Panc1 (cell line): ENCODE measurements around the gene SYDE2. TPM values are rescaled to one million over a fixed set of nuclear protein-coding genes. Genes with fewer than 3 reads are reported as not detected.

ENCODE experiments used
- ATAC-seq: fragments of 200-7000 bp; cut with Tn5 transposase; 2 replicates; pipeline ENCODE4 v1.9.1; 2020; ENCODE audit warnings: mild to moderate bottlenecking, moderate library complexity
- BruUV-seq: library from RNA; stranded (reverse); fragments of 400-500 nt; replicated peaks from 2 replicates; lab custom pipeline; 2021; lab: Mats Ljungman, UMichigan
- CTCF ChIA-PET: fragments of 300-600 bp; sonication (Branson Sonifier 250); formaldehyde crosslinking; loops from one replicate; lab custom pipeline; 2022; ENCODE audit warnings: antibody characterized with exemption; lab: Charles Lee
- POLR2A ChIA-PET: fragments of 300-600 bp; sonication (Branson Sonifier 250); formaldehyde crosslinking; loops from one replicate; lab custom pipeline; 2022; ENCODE audit warnings: antibody characterized with exemption; lab: Charles Lee
- DNase-seq: peaks from one replicate; pipeline ENCODE4 v3.0.0-alpha.2; 2010; ENCODE audit warnings: low read depth, low spot score
- H3K27ac ChIP-seq: 2 replicates; pipeline ENCODE4 v1.5.1; 2011; ENCODE audit warnings: mild to moderate bottlenecking, low read length, inconsistent platforms
- H3K27me3 ChIP-seq: fragments of 200-500 bp; sonication (Bioruptor generic); 2 replicates; pipeline ENCODE4 v1.6.0; 2014; ENCODE audit warnings: low read length, inconsistent platforms; ENCODE audit not compliant: control insufficient read depth, insufficient read depth
- H3K36me3 ChIP-seq: fragments of 200-500 bp; sonication (Bioruptor generic); 2 replicates; pipeline ENCODE4 v1.5.1; 2014; ENCODE audit warnings: inconsistent platforms, mild to moderate bottlenecking, low read length, moderate library complexity; ENCODE audit not compliant: control insufficient read depth, insufficient read depth
- H3K4me1 ChIP-seq: 2 replicates; pipeline ENCODE4 v1.5.1; 2011; ENCODE audit warnings: inconsistent platforms, mild to moderate bottlenecking, low read length, moderate library complexity; ENCODE audit not compliant: control insufficient read depth, insufficient read depth
- H3K4me3 ChIP-seq, 2 experiments: 2 replicates each; pipeline ENCODE4 v1.5.1; 2011 to 2012; ENCODE audit warnings: low read depth in 2 of 2, low read length in 2 of 2, mild to moderate bottlenecking in 2 of 2, inconsistent platforms in 1 of 2, moderate library complexity in 1 of 2
- H3K9me3 ChIP-seq: fragments of 200-500 bp; sonication (Bioruptor generic); 2 replicates; pipeline ENCODE4 v1.5.1; 2014; ENCODE audit warnings: low read depth, mild to moderate bottlenecking, inconsistent platforms, low read length, moderate library complexity; ENCODE audit not compliant: control insufficient read depth, insufficient read depth
- CTCF ChIP-seq: fragments of 450-650 bp; IDR thresholded peaks from 2 replicates; pipeline ENCODE4 v1.5.1; 2017; ENCODE audit warnings: mild to moderate bottlenecking
- POLR2AphosphoS5 ChIP-seq: IDR thresholded peaks from 2 replicates; pipeline ENCODE4 v1.6.1; 2012; ENCODE audit warnings: mild to moderate bottlenecking, low read depth, low read length, moderate library complexity
- REST ChIP-seq, 2 experiments: IDR thresholded peaks; 2 replicates each; pipeline ENCODE4 v1.6.1; 2011 to 2012; ENCODE audit warnings: low read depth in 2 of 2, control low read depth in 1 of 2, low read length in 1 of 2, mild to moderate bottlenecking in 1 of 2, moderate library complexity in 1 of 2; ENCODE audit not compliant: insufficient read depth in 1 of 2
- SIN3A ChIP-seq: IDR thresholded peaks from 2 replicates; pipeline ENCODE4 v1.6.1; 2012; ENCODE audit warnings: low read depth, mild to moderate bottlenecking, low read length, moderate library complexity, borderline replicate concordance; ENCODE audit not compliant: insufficient read depth
- TCF7L2 ChIP-seq: IDR thresholded peaks from 2 replicates; pipeline ENCODE4 v1.6.1; 2011; ENCODE audit warnings: mild to moderate bottlenecking, low read depth, low read length, inconsistent platforms
- in situ Hi-C: cut with HindIII; loops from 2 replicates; pipeline ENCODE4 v1.10.0; 2016; ENCODE audit warnings: low sequenced_read_pairs, low pct_unique_long_range_greater_than_20kb
- intact Hi-C: fragments of 100-400 bp; cut with micrococcal nuclease; formaldehyde crosslinking; loops from one replicate; pipeline ENCODE4 v1.10.0; 2022; ENCODE audit not compliant: unreplicated experiment
- total RNA-seq: library from RNA; stranded (reverse); gene quantifications from one replicate; pipeline ENCODE4 v1.2.1, GENCODE V29; 2021; ENCODE audit not compliant: unreplicated experiment

SYDE2 gene
- total RNA-seq, 1 experiment from 2014 or later, result 18.2 TPM

DNA sequence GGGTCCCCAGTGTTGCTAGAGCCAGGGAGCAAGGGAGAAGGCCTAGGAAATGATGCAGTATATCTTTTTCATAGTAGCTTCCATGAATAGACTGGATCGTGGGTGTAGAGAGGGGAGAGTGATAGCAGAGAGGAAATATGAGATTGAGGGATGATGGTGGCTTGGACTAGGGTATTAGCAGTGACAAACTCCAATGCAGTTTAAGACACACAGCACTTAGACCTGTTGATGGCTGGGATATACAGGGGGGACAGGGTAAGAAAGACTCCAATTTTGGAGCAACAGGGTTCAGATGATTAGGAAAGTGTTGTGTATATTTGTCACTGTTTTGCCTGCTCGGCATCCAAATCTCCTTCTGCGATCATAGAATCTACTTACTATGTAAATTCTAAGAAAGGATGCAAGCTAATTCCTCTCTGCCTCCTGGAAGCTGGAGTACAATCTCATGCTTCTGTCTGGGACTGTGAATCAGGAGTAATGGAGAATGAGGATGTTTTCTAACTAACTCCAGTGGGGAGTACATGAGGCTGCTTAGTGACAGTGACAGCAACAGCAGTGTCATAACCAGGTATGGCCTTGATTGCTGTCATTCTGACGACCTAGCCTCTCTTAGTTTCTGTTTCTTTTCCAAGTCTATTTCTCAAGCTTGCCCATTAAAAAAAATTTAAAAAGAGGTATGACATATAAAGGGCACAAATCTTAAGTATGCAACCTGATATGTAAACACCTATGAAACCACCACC, 47.5 kb downstream of the SYDE2 start:
- no peak for DNase-seq
- intact Hi-C loops, result no loop called here
- Histone ChIP-seq H3K27me3 (no peaks in the 10 kb centered on the region), H3K4me1 (no peaks in the 10 kb centered on the region), H3K27ac (no peak overlapping the region), H3K9me3 (no peaks in the 10 kb centered on the region), H3K36me3 (no peaks in the 10 kb centered on the region), H3K4me3 (no peak overlapping the region)
- TF ChIP-seq POLR2AphosphoS5 (no peak), TCF7L2 (no peak), CTCF (no peak; the same call in 1 of the 2 replicates), SIN3A (no peak), REST (IDR thresholded peaks at IDR 0.05; ENCODE audit: insufficient read depth in 1 of 2, low read depth in 2 of 2, low read length in 1 of 2) (no peak)
- in situ Hi-C loops, result no loop called here
- CTCF ChIA-PET, result no interaction called here
- BruUV-seq, result no TSS peak
- POLR2A ChIA-PET, result interaction anchor here (0.6 kb wide), 1 partner anchor 18 kb away, joined by 13 read pairs; no protein-coding TSS in a partner anchor
- ATAC-seq, result peak; percentile 52; the same call in 1 of the 2 replicates

DNA sequence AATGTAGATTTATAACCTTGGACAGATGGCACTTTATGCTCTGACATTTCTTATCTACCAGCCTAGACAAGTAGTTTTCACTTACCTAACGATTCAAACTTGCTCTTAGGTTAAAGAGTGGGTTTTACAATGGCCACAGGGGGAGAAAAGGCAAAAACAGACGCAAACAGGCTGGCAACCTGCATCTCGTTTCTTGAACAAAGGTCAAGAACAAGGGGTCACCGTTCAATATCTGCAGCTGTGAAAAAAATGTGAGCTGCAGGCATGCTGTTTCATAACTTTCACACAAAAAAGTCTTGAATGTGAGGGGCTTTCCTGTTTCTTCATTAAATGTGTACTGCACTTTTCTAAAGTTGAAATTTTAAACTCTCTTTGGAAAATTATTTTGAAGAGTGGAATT, 49.4 kb downstream of the SYDE2 start:
- intact Hi-C loops, result no loop called here

More for the DNA sequence above, 49.4 kb downstream of the SYDE2 start:
- Histone ChIP-seq H3K27ac (no peak overlapping the region), H3K27me3 (no peaks in the 10 kb centered on the region), H3K36me3 (no peaks in the 10 kb centered on the region), H3K9me3 (no peaks in the 10 kb centered on the region), H3K4me1 (no peaks in the 10 kb centered on the region), H3K4me3 (no peak overlapping the region)
- ATAC-seq (no peak), DNase-seq (no peak)
- no peak for TF ChIP-seq REST (IDR thresholded peaks at IDR 0.05; ENCODE audit: insufficient read depth in 1 of 2, low read depth in 2 of 2, low read length in 1 of 2)
- ChIA-PET CTCF (no interaction called here), POLR2A (no interaction called here)
- in situ Hi-C loops, result no loop called here
- no TSS peak for BruUV-seq
